HG03442 (cell line): Measurements from ENCODE around the gene MCHR1.
"Not testable (repeated sequence)": the region's sequence is repeated elsewhere in the genome, so short reads cannot be mapped to it uniquely, and the experiment has no call there.

Experiments
- ATAC-seq: cut with Tn5 transposase; IDR thresholded peaks from one replicate; pipeline ENCODE4 v1.9.1; 2021; ENCODE audit warnings: mild to moderate bottlenecking, moderate library complexity; ENCODE audit not compliant: unreplicated experiment

MCHR1 gene

GRCh38 chr22:40655941-40656340 lies 23.3 kb upstream of the MCHR1 start:
- ATAC-seq: not testable (repeated sequence)

GRCh38 chr22:40656651-40657050 lies 22.6 kb upstream of the MCHR1 start:
- not testable (repeated sequence) for ATAC-seq

- ATAC-seq: no peak
Measured at GRCh38 chr22:40659166-40659565, 20.1 kb upstream of the MCHR1 start.

GRCh38 chr22:40660730-40661129 lies 18.6 kb upstream of the MCHR1 start:
- no peak for ATAC-seq

- no peak for ATAC-seq
Measured at GRCh38 chr22:40661671-40662070, 17.6 kb upstream of the MCHR1 start.

GRCh38 chr22:40665312-40665711 lies 14.0 kb upstream of the MCHR1 start:
- no peak for ATAC-seq

- ATAC-seq: no peak
Measured at GRCh38 chr22:40666151-40666848, 13.0 kb upstream of the MCHR1 start.

- no peak for ATAC-seq
Measured at GRCh38 chr22:40668611-40669411, 10.5 kb upstream of the MCHR1 start.

GRCh38 chr22:40670058-40670457 lies 9.2 kb upstream of the MCHR1 start:
- no peak for ATAC-seq

GRCh38 chr22:40671369-40671768 lies 7.9 kb upstream of the MCHR1 start:
- ATAC-seq: no peak

- no peak for ATAC-seq
Measured at GRCh38 chr22:40671796-40672360, 7.4 kb upstream of the MCHR1 start.

- no peak for ATAC-seq
Measured at GRCh38 chr22:40673017-40673416, 6.3 kb upstream of the MCHR1 start.

- no peak for ATAC-seq
Measured at GRCh38 chr22:40674274-40674673, 5.0 kb upstream of the MCHR1 start.

- not testable (repeated sequence) for ATAC-seq
Measured at GRCh38 chr22:40676166-40676565, 3.1 kb upstream of the MCHR1 start.

- no peak for ATAC-seq
Measured at GRCh38 chr22:40676644-40677043, 2.6 kb upstream of the MCHR1 start.

GRCh38 chr22:40678493-40679248 lies 613 bp upstream of the MCHR1 start:
- no peak for ATAC-seq

GRCh38 chr22:40679964-40680818 lies 907 bp downstream of the MCHR1 start:
- ATAC-seq: no peak

- no peak for ATAC-seq
Measured at GRCh38 chr22:40680819-40681183, 1.5 kb downstream of the MCHR1 start.

GRCh38 chr22:40681451-40681850 lies 2.2 kb downstream of the MCHR1 start:
- no peak for ATAC-seq

GRCh38 chr22:40684728-40685127 lies 5.4 kb downstream of the MCHR1 start:
- no peak for ATAC-seq
